NCI-H2107 (cell line): ENCODE data around the gene BBS5.
A peak's percentile ranks its signal among the peaks of the same experiment; 100 is the strongest.
"Not testable (repeated sequence)": the region's sequence is repeated elsewhere in the genome, so short reads cannot be mapped to it uniquely, and the experiment has no call there.

ENCODE experiments used
- DNase-seq: peaks from one replicate; lab custom pipeline; 2025; lab: John Stamatoyannopoulos, UW

BBS5 gene

GRCh38 chr2:169479257-169480078, at the start of gene BBS5:
Gene BBS5 (plus strand): TSS chr2:169479494. CDS start chr2:169479554, 60 bp downstream.
- peak; percentile 53 for DNase-seq

GRCh38 chr2:169431772-169432171, 47.5 kb upstream of the BBS5 start:
- DNase-seq: not testable (repeated sequence)

- DNase-seq: not testable (repeated sequence)
These were observed 45.1 kb upstream of the BBS5 start for GRCh38 chr2:169434236-169434635.

- DNase-seq: no peak
These were observed 40.7 kb upstream of the BBS5 start for GRCh38 chr2:169438466-169439072.

GRCh38 chr2:169439900-169440299, 39.4 kb upstream of the BBS5 start:
- DNase-seq: no peak

GRCh38 chr2:169446452-169446851, 32.8 kb upstream of the BBS5 start:
- no peak for DNase-seq

- no peak for DNase-seq
These were observed 31.0 kb upstream of the BBS5 start for GRCh38 chr2:169448316-169448715.

- DNase-seq: no peak
These were observed 30.4 kb upstream of the BBS5 start for GRCh38 chr2:169448865-169449264.

GRCh38 chr2:169452080-169452479, 27.2 kb upstream of the BBS5 start:
- DNase-seq: no peak

- DNase-seq: not testable (repeated sequence)
These were observed 26.2 kb upstream of the BBS5 start for GRCh38 chr2:169453044-169453443.

- no peak for DNase-seq
These were observed 18.2 kb upstream of the BBS5 start for GRCh38 chr2:169461143-169461542.

GRCh38 chr2:169462896-169463695, 16.2 kb upstream of the BBS5 start:
- no peak for DNase-seq

- DNase-seq: no peak
These were observed 14.8 kb upstream of the BBS5 start for GRCh38 chr2:169464466-169464865.

- DNase-seq: no peak
These were observed 14.4 kb upstream of the BBS5 start for GRCh38 chr2:169464882-169465281.

GRCh38 chr2:169468841-169469240, 10.5 kb upstream of the BBS5 start:
- no peak for DNase-seq

GRCh38 chr2:169469952-169470572, 9.2 kb upstream of the BBS5 start:
- no peak for DNase-seq

GRCh38 chr2:169472249-169472648, 7.0 kb upstream of the BBS5 start:
- DNase-seq: no peak

GRCh38 chr2:169476459-169476858, 2.8 kb upstream of the BBS5 start:
- peak; percentile 46 for DNase-seq

- DNase-seq: no peak
These were observed 955 bp upstream of the BBS5 start for GRCh38 chr2:169478339-169478738.

- DNase-seq: no peak
These were observed 493 bp upstream of the BBS5 start for GRCh38 chr2:169478745-169479256.

GRCh38 chr2:169480079-169480465, 778 bp downstream of the BBS5 start:
- no peak for DNase-seq

GRCh38 chr2:169485650-169486138, 6.4 kb downstream of the BBS5 start:
- DNase-seq: no peak
